NCI-H1092 treated with DMSO at 0.1 percent for 48 hours (cell line): ENCODE results near the gene CLTCL1.
A peak's percentile ranks its signal among the peaks of the same experiment; 100 is the strongest.
"Not testable (repeated sequence)": the region's sequence is repeated elsewhere in the genome, so short reads cannot be mapped to it uniquely, and the experiment has no call there.

Experiments
- DNase-seq: peaks from one replicate; lab custom pipeline; 2025; lab: John Stamatoyannopoulos, UW

The CLTCL1 gene

DNA sequence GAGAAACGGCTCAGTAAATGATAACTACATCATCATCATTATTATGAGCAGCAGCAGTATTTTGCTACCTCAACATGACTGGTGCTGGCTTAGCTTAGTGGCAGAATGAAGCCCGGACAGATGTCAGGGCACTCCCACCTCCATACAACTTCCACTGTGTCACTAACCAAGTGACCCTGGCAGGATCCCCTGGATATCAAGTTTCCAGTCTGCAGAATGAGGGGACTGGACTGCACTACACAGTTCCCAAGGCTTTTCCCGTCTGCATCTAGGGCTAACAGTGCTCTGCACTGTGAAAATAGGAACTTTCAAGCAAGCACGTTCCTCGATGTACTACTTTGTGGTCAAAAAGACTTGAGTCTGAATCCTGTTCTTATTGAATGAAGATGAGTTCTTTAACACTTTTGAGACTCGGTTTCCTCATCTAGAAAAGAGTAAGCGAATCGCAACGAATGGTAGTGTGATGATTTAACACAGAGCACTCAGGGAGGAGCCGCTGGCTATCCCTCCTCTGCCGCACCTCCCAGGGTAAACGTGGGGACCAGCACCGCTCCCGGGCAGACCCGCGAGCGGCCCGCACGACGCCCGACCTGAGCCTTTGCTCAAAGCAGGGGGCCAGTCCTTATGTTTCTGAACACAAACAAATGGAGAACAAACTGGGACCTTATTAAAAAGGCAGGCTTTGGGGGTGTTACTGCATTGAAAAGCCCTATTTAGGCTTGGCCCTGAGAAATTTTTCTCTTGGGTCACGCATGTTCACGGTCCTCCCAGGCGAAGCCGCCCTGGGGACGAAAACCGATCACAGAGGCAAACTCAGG lies 910 bp downstream of the CLTCL1 start:
- DNase-seq = peak; percentile 21

DNA sequence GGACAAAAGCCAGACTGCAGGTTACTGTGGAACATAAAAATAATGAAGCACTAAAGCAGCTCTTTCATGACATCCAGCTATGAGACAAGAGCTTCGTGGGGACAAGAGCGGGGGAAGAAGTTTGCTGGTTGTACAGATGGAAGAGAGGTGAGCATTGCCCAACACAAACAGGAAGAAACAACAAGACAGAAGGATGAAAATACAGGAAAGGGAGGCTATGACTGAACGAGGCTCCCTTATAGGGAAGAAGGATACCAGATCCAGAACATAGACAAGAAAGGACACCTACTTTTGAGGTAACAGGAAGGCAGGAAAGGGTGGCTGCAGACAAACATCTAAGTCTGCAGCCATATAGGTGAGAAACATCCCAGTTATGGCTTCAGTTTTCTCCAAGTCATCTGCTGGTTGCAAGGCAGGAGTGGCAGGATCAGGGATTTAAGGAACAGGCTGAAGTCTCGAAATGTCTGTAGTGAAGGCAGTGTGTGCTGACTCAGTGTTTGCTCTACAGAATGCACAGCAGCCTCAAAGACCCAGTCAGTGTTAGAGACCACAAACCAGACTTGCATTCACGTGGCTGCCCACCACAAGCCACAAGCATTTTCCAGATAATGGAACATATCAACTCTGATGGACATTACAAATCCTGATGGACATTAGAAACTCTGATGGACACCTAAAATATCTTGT lies 1.9 kb downstream of the CLTCL1 start:
- no peak for DNase-seq

DNA sequence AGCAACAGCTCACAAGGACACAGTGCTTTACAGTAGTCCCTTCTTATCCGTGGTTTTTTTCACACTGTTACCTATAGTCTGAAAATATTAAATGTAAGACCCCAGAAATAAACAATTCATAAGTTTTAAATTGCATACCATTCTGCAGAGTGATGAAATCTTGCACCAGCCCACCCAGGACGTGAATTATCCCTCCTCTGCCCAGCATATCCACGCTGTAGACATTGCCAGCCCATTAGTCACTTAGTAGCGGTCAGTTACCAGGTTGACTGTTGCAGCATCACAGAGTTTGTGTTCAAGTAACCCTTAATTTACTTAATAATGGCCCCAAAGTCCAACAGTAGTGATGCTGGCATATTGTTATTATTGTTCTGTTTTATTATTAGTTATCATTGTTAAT lies 3.6 kb downstream of the CLTCL1 start:
- DNase-seq = no peak

DNA sequence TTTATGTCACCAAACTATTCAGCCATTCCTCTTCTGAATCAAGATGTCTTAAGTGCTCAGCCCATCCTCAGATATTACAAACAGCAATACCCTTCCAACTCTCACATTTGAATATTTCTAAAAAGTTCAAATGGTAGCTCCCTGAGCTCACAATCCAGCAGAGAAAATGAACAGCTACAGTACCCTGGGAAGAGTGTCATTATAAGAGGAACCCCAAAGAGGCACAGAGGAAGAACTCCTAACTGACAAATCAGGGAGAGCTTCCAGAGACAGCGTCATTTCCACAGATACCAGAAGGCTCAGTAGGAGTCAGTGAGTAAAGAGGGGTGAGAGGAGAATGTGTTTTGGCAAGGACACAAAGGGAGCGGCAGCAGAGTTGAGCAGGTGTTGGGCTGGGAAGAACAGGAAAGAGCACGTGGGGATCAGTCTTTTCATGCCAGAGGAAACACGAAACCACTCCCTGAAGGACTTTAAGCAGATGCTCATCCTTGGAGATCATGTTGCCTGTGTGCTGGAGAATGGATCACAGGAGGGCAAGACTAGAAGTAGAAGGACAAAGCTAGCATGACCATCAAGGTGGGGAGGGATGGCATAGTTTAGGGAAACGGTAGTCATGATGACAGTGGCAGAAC lies 4.3 kb downstream of the CLTCL1 start:
- DNase-seq = peak; percentile 94

DNA sequence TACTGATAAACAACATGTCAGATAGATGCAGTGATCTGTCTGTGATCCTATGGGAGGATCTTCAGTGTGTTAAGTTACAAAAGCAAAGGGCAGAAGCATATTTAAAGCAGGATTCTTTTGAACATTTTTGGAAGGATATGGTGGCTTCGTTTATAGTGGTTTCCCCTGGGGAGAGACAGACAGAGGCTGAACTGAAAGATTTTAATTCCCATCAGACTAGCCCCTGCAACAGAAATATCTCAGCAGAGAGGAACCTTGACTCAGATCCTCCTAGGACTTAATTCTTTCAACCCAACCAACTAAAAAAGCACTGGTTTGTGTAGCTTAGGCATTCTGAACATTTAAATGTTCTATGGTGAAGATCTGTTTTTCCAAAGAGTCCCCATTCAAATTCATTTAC lies 5.7 kb downstream of the CLTCL1 start:
- DNase-seq = no peak

DNA sequence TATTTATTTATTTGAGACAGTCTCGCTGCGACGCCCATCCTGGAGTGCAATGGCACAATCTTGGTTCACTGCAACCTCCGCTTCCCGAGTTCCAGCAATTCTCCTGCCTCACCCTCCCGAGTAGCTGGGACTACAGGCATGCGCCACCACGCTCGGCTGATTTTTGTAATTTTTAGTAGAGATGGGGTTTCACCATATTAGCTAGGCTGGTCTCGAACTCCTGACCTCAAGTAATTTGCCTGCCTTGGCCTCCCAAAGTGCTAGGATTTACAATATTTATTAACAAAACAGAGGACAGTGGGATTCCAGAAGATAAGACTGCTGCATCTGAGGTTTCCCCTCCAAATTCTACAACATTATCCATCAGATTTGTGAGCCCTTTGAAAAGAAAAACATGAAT lies 12.4 kb downstream of the CLTCL1 start:
- DNase-seq = not testable (repeated sequence)

DNA sequence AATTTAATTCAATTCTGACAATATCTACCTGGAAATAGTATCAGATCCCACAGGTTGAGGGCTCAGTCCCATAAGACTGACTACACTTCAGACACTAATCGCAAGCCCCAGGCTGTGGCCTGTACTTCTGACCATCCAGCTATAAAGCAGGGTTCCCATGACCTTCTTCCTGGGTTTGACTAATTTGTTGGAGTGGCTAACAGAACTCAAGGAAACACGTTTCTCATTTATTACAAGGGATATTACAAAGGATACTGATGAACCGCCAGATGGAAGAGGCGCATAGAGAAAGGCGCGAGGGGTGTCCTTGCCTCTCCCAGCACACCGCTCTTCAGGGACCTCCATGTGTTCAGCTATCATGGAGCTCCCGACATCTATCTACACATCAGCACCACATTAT lies 13.7 kb downstream of the CLTCL1 start:
- DNase-seq = no peak

- no peak for DNase-seq
These were observed 15.5 kb downstream of the CLTCL1 start for GRCh38 chr22:19275919-19276600.

- DNase-seq = no peak
These were observed 16.0 kb downstream of the CLTCL1 start for GRCh38 chr22:19275513-19275912.

GRCh38 chr22:19275104-19275503 lies 16.4 kb downstream of the CLTCL1 start:
- no peak for DNase-seq

DNA sequence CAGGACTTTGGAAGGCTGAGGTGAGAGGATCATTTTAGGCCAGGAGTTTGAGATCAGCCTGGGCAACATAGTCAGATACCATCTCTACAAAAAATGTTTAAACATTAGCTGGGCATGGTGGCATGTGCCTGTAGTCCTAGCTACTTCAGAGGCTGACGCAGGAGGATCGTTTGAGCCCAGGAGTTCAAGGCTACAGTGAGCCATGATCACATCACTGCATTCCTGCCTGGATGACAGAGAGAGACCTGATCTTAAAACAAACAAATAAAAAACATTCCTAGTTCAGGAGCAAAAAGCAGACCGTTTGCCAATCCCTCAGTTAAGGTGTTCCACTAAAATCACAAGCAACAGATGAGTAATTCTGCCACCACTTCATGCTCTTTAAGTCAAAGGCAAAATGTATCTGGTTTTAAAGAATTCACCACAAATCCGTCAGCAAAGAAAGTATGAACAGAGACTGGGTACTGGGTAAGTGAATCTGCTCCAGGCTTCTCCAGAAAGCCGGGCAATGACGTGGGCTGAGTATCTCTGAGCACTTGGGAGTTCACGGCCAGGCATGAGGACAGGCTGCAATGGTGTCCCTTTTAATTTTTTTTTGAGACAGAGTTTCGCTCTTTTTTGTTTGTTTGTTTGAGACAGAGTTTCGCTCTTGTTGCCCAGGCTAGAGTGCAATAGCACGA lies 19.5 kb downstream of the CLTCL1 start:
- no peak for DNase-seq

DNA sequence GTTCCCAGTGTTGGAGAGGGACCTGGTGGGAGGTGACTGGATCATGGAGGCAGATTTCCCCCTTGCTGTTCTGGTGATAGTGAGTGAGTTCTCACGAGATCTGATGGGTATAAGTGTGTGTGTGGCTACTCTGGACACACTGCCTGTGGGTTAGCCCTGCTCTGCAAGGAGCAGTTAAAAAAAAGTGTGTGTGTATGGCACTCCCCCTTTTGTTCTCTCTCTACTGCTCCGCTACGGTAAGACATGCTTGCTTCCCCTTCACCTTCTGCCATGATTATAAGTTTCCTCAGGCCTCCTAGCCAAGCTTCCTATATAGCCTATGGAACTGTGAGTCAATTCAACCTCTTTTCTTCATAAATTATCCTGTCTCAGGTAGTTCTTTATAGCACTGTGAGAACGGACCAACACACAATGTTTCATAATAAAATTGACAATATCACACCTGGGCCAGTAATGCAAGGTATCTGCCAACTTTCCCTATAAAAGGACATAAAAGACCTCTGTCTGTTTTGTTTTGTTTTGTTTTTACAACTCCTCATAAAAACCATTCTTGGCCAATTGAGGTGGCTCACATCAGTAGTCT lies 20.2 kb downstream of the CLTCL1 start:
- DNase-seq = no peak

- DNase-seq = no peak
These were observed 20.6 kb downstream of the CLTCL1 start for GRCh38 chr22:19270873-19271272.

DNA sequence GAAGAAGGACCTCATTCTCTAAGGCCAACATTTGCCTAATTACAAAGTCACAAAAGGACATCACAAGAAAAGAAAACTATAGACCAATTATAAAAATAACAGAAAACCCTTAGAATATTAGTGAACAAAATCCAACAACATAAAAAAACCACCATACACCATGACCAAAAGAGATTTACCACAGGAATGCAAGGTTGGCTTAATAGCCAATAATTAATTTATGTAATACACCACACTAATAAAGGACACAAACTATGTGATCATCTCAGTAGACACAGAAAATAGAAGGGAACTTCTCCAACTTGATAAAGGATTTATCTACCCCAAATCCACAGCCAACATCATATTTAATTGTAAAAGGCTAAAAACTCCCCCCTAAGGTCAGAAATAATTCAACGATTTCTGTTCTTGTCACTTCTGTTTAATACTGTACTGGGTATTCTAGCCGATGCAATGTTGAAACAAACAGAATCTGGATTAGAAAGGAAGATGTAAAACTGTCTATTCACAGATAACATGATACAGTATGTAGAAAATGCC lies 24.9 kb downstream of the CLTCL1 start:
- DNase-seq = no peak

- no peak for DNase-seq
These were observed 25.7 kb downstream of the CLTCL1 start for GRCh38 chr22:19265779-19266178.

DNA sequence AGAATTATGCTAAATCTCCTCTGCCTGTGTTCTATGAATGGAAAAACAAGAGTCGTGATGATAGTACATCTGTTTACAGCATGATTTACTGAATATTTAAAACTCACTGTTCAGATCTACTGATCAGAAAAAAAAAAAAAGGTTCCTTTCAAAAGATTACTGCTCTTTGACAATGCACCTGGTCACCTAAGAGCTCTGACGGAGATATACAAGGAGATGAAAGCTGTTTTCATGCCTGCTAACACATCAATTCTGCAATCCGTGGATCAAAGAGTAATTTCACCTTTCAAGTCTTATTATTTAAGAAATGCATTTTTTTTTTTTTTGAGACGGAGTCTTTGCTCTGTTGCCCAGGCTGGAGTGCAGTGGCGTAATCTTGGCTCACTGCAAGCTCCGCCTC lies 30.7 kb downstream of the CLTCL1 start:
- DNase-seq = no peak

- no peak for DNase-seq
These were observed 31.3 kb downstream of the CLTCL1 start for GRCh38 chr22:19260194-19260593.

- DNase-seq = not testable (repeated sequence)
These were observed 32.6 kb downstream of the CLTCL1 start for GRCh38 chr22:19258968-19259288.

GRCh38 chr22:19258371-19258770 lies 33.1 kb downstream of the CLTCL1 start:
- no peak for DNase-seq

DNA sequence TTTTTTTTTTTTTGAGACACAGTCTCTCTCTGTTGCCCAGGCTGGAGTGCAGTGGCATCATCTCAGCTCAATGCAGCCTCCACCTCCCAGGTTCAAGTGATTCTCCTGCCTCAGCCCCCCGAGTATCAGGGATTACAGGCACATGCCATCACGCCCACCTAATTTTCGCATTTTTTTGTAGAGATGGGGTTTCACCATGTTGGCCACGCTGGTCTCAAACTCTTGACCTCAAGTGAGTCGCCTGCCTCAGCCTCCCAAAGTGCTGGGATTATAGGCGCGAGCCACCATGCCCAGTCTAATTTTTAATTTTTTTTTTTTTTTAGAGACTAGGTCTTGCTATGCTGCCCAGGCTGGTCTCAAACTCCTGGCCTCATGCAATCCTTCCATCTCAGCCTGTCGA lies 35.2 kb downstream of the CLTCL1 start:
- DNase-seq = not testable (repeated sequence)

GRCh38 chr22:19253143-19253542 lies 38.4 kb downstream of the CLTCL1 start:
- no peak for DNase-seq
